Activated T-helper 2 cell treated with anti-CD3 and anti-CD28 coated beads, Interferon-gamma antibody, Interleukin-2, Interleukin-4, amounts not matched to agents 10 μg/mL and 5 μg/mL and 100 μg/mL, durations not matched to agents 14 hours and 24 hours and 36 hours (primary cell): ENCODE data around the gene TMEM176A. TPM values are rescaled to one million over a fixed set of nuclear protein-coding genes. Genes with fewer than 3 reads are reported as not detected.
"Not testable (repeated sequence)": the region's sequence is repeated elsewhere in the genome, so short reads cannot be mapped to it uniquely, and the experiment has no call there.

Experiments used
- DNase-seq: peaks from one replicate; pipeline ENCODE4 v3.0.0; 2021; ENCODE audit warnings: low spot score
- H3K27ac Mint-ChIP-seq: one replicate; pipeline ENCODE4 v1.8.0; 2021; ENCODE audit warnings: mixed read lengths
- H3K27me3 Mint-ChIP-seq: one replicate; pipeline ENCODE4 v1.8.0; 2021; ENCODE audit warnings: low read depth, mixed read lengths
- H3K36me3 Mint-ChIP-seq: one replicate; pipeline ENCODE4 v1.8.0; 2021; ENCODE audit warnings: low read depth, mixed read lengths
- H3K4me1 Mint-ChIP-seq: one replicate; pipeline ENCODE4 v1.8.0; 2021; ENCODE audit warnings: low read depth, mixed read lengths
- H3K4me3 Mint-ChIP-seq: one replicate; pipeline ENCODE4 v1.8.0; 2021; ENCODE audit warnings: low read depth, mild to moderate bottlenecking, moderate library complexity, mixed read lengths
- H3K9me3 Mint-ChIP-seq: one replicate; pipeline ENCODE4 v1.8.0; 2021; ENCODE audit warnings: mixed read lengths
- intact Hi-C: fragments of 100-400 bp; cut with micrococcal nuclease; formaldehyde crosslinking; loops from one replicate; pipeline ENCODE4 v1.15.1; 2023
- total RNA-seq: library from RNA; stranded (reverse); gene quantifications from 2 replicates; pipeline ENCODE4 v1.2.3, GENCODE V29; 2022

TMEM176A gene
- not detected in 2 replicates for total RNA-seq

GRCh38 chr7:150800581-150801241 lies at the start of gene TMEM176A:
TMEM176A (plus strand) TSS chr7:150800769; CDS start chr7:150801551, 782 bp downstream.
- intact Hi-C loops: no loop called here
- Mint-ChIP-seq H3K9me3 (peaks cover under 1% of the 10 kb centered on the region), H3K27me3 (peaks cover 49% of the 10 kb centered on the region), H3K36me3 (no peaks in the 10 kb centered on the region), H3K4me3 (peak within 1 kb of the TSS; percentile 21), H3K27ac (no peak within 1 kb of the TSS), H3K4me1 (no peaks in the 10 kb centered on the region)
- no peak for DNase-seq

- Mint-ChIP-seq H3K4me3 (no peak overlapping the region), H3K27ac (no peak overlapping the region), H3K9me3 (no peaks in the 10 kb centered on the region), H3K36me3 (peaks cover 3% of the 10 kb centered on the region), H3K4me1 (peaks cover 57% of the 10 kb centered on the region), H3K27me3 (no peaks in the 10 kb centered on the region)
- intact Hi-C loops: loop anchor here (5.0 kb wide), 1 partner anchor 249 kb away; no protein-coding TSS in a partner anchor
- DNase-seq: no peak
Measured at GRCh38 chr7:150751702-150752101, 48.9 kb upstream of the TMEM176A start.

GRCh38 chr7:150753239-150753638 lies 47.3 kb upstream of the TMEM176A start:
- intact Hi-C loops: loop anchor here (5.0 kb wide), 1 partner anchor 251 kb away; no protein-coding TSS in a partner anchor
- Mint-ChIP-seq H3K27ac (peak overlapping the region; percentile 93), H3K4me3 (no peak overlapping the region)

GRCh38 chr7:150753826-150754603 lies 46.6 kb upstream of the TMEM176A start:
- no peaks in the 10 kb centered on the region for H3K36me3 Mint-ChIP-seq
- intact Hi-C loops: loop anchor here (1.0 to 5.0 kb wide), 9 partner anchors 20 to 433 kb away; partner anchors contain the start of genes GIMAP1 and GIMAP6
- no peak for DNase-seq
- H3K4me3 Mint-ChIP-seq: no peak overlapping the region
- H3K4me1 Mint-ChIP-seq: peaks cover 48% of the 10 kb centered on the region
- H3K9me3 Mint-ChIP-seq: no peaks in the 10 kb centered on the region
- no peaks in the 10 kb centered on the region for H3K27me3 Mint-ChIP-seq
- peak overlapping the region; percentile 93 for H3K27ac Mint-ChIP-seq

More at GRCh38 chr7:150753239-150753638, 47.3 kb upstream of the TMEM176A start:
- no peaks in the 10 kb centered on the region for H3K27me3 Mint-ChIP-seq
- peaks cover 56% of the 10 kb centered on the region for H3K4me1 Mint-ChIP-seq
- H3K9me3 Mint-ChIP-seq: no peaks in the 10 kb centered on the region
- DNase-seq: no peak
- H3K36me3 Mint-ChIP-seq: no peaks in the 10 kb centered on the region

GRCh38 chr7:150754951-150755350 lies 45.6 kb upstream of the TMEM176A start:
- Mint-ChIP-seq H3K27me3 (no peaks in the 10 kb centered on the region), H3K36me3 (no peaks in the 10 kb centered on the region), H3K4me3 (peak overlapping the region; percentile 51), H3K9me3 (peaks cover 3% of the 10 kb centered on the region), H3K27ac (peak overlapping the region; percentile 94), H3K4me1 (peaks cover 46% of the 10 kb centered on the region)
- intact Hi-C loops: loop anchor here (1.0 to 5.0 kb wide), 13 partner anchors 17 to 434 kb away; partner anchors contain the start of genes GIMAP1, GIMAP6 and ZNF775
- no peak for DNase-seq

GRCh38 chr7:150755473-150756099 lies 45.0 kb upstream of the TMEM176A start:
- H3K4me1 Mint-ChIP-seq: peaks cover 45% of the 10 kb centered on the region

GRCh38 chr7:150756166-150756565 lies 44.4 kb upstream of the TMEM176A start:
- peaks cover 4% of the 10 kb centered on the region for H3K9me3 Mint-ChIP-seq
- peaks cover 42% of the 10 kb centered on the region for H3K4me1 Mint-ChIP-seq
- intact Hi-C loops: loop anchor here (5.0 kb wide), 2 partner anchors 379 to 399 kb away; partner anchors contain the start of gene ZNF775
- H3K36me3 Mint-ChIP-seq: peaks cover under 1% of the 10 kb centered on the region
- no peak for DNase-seq
- no peaks in the 10 kb centered on the region for H3K27me3 Mint-ChIP-seq
- peak overlapping the region; percentile 94 for H3K27ac Mint-ChIP-seq
- H3K4me3 Mint-ChIP-seq: peak overlapping the region; percentile 49

More at GRCh38 chr7:150755473-150756099, 45.0 kb upstream of the TMEM176A start:
- no peaks in the 10 kb centered on the region for H3K27me3 Mint-ChIP-seq
- no peaks in the 10 kb centered on the region for H3K36me3 Mint-ChIP-seq
- H3K4me3 Mint-ChIP-seq: peak overlapping the region; percentile 51
- intact Hi-C loops: loop anchor here (1.0 to 5.0 kb wide), 7 partner anchors 17 to 435 kb away; partner anchors contain the start of gene ZNF775
- peaks cover 3% of the 10 kb centered on the region for H3K9me3 Mint-ChIP-seq
- H3K27ac Mint-ChIP-seq: peak overlapping the region; percentile 94
- peak; percentile 71 for DNase-seq

- intact Hi-C loops: loop anchor here (5.0 kb wide), 2 partner anchors 380 to 400 kb away; partner anchors contain the start of gene ZNF775
- H3K9me3 Mint-ChIP-seq: peaks cover 11% of the 10 kb centered on the region
- no peaks in the 10 kb centered on the region for H3K27me3 Mint-ChIP-seq
- peak overlapping the region; percentile 41 for H3K4me3 Mint-ChIP-seq
- DNase-seq: no peak
- H3K36me3 Mint-ChIP-seq: peaks cover 6% of the 10 kb centered on the region
- H3K4me1 Mint-ChIP-seq: peaks cover 40% of the 10 kb centered on the region
- peak overlapping the region; percentile 94 for H3K27ac Mint-ChIP-seq
Measured at GRCh38 chr7:150756858-150757257, 43.7 kb upstream of the TMEM176A start.

- Mint-ChIP-seq H3K9me3 (peaks cover 11% of the 10 kb centered on the region), H3K27me3 (peaks cover 2% of the 10 kb centered on the region), H3K4me3 (no peak overlapping the region), H3K36me3 (peaks cover 6% of the 10 kb centered on the region), H3K27ac (no peak overlapping the region), H3K4me1 (peaks cover 27% of the 10 kb centered on the region)
- intact Hi-C loops: loop anchor here (5.0 kb wide), 2 partner anchors 382 to 402 kb away; partner anchors contain the start of gene ZNF775
- DNase-seq: no peak
Measured at GRCh38 chr7:150759479-150759878, 41.1 kb upstream of the TMEM176A start.

- Mint-ChIP-seq H3K27ac (peak overlapping the region; percentile 11), H3K4me1 (peaks cover 10% of the 10 kb centered on the region), H3K27me3 (peaks cover 2% of the 10 kb centered on the region), H3K36me3 (peaks cover 3% of the 10 kb centered on the region), H3K9me3 (peaks cover 6% of the 10 kb centered on the region), H3K4me3 (no peak overlapping the region)
- no peak for DNase-seq
- intact Hi-C loops: no loop called here
Measured at GRCh38 chr7:150766334-150766709, 34.2 kb upstream of the TMEM176A start.

GRCh38 chr7:150769768-150770167 lies 30.8 kb upstream of the TMEM176A start:
- H3K4me1 Mint-ChIP-seq: peaks cover 10% of the 10 kb centered on the region
- H3K36me3 Mint-ChIP-seq: no peaks in the 10 kb centered on the region
- H3K27ac Mint-ChIP-seq: no peak overlapping the region
- intact Hi-C loops: no loop called here
- peaks cover 15% of the 10 kb centered on the region for H3K27me3 Mint-ChIP-seq
- DNase-seq: no peak
- H3K9me3 Mint-ChIP-seq: peaks cover 15% of the 10 kb centered on the region
- no peak overlapping the region for H3K4me3 Mint-ChIP-seq

GRCh38 chr7:150774131-150774530 lies 26.4 kb upstream of the TMEM176A start:
- Mint-ChIP-seq H3K9me3 (peaks cover 15% of the 10 kb centered on the region), H3K27me3 (peaks cover 30% of the 10 kb centered on the region)
- H3K4me3 Mint-ChIP-seq, intact Hi-C loops, H3K4me1 Mint-ChIP-seq, DNase-seq, H3K36me3 Mint-ChIP-seq, H3K27ac Mint-ChIP-seq: not testable (repeated sequence)
